ENCODE data around the gene AXIN1. TPM values are rescaled to one million over a fixed set of nuclear protein-coding genes. Genes with fewer than 3 reads are reported as not detected.

AXIN1 gene
- total RNA-seq, 4 donors from 2014 or later, result 17.5 to 29.7 (median 26.4) TPM

- intact Hi-C loops (cut with DNase I), result no loop called here
- Histone ChIP-seq H3K27ac (peak overlapping the region in 1 of 3 donors; percentile 51), H3K9me3 (no peaks in the 10 kb centered on the region), H3K4me3 (replicated peaks in 1 of 3) (no peak overlapping the region), H3K36me3 (peaks cover 30 to 44% of the 10 kb centered on the region in 2 donors), H3K27me3 (no peaks in the 10 kb centered on the region), H3K4me1 (peaks cover 6 to 17% of the 10 kb centered on the region in 2 donors)
- DNase-seq, result peak in 1 of 2 donors; percentile 24
- 43 to 59% methylated on average over 4 to 9 of the region's 10 CpGs for WGBS, 2 donors
- TF ChIP-seq POLR2A (IDR thresholded peaks at IDR 0.05) (no peak), CTCF (IDR thresholded peaks at IDR 0.05) (no peak)
Observed at GRCh38 chr16:370979-371514, 18.5 kb upstream of the AXIN1 start.

GRCh38 chr16:370443-370842, 17.9 kb upstream of the AXIN1 start, which contains the start of gene MRPL28:
MRPL28 (minus strand) TSS chr16:370538; CDS start chr16:370218, 320 bp downstream.
- Histone ChIP-seq H3K36me3 (peaks cover 30 to 42% of the 10 kb centered on the region in 2 donors), H3K4me3 (replicated peaks in 1 of 3) (peak within 1 kb of the TSS in 1 of 3 donors; percentile 43), H3K9me3 (no peaks in the 10 kb centered on the region), H3K27ac (peak within 1 kb of the TSS in 1 of 3 donors; percentile 51), H3K27me3 (no peaks in the 10 kb centered on the region), H3K4me1 (peaks cover 6 to 17% of the 10 kb centered on the region in 2 donors)
- intact Hi-C loops (cut with DNase I), result no loop called here
- TF ChIP-seq CTCF (IDR thresholded peaks at IDR 0.05) (no peak), POLR2A (IDR thresholded peaks at IDR 0.05) (peak in 1 of 2 donors; percentile 46)
- 2 to 3% methylated on average over 19 to 22 of the region's 30 CpGs for WGBS, 2 donors
- DNase-seq, result peak; percentile 94 to 95

- no peak for DNase-seq
- intact Hi-C loops (cut with DNase I), result no loop called here
- 13 to 47% methylated on average over 10 to 15 of the region's 44 CpGs for WGBS, 2 donors
- H3K27me3 ChIP-seq, result no peaks in the 10 kb centered on the region
- H3K36me3 ChIP-seq, result peaks cover 28 to 38% of the 10 kb centered on the region in 2 donors
- peaks cover 6 to 17% of the 10 kb centered on the region in 2 donors for H3K4me1 ChIP-seq
- peak overlapping the region in 1 of 3 donors; percentile 43 for H3K4me3 ChIP-seq (replicated peaks in 1 of 3)
- H3K27ac ChIP-seq, result no peak overlapping the region
- H3K9me3 ChIP-seq, result no peaks in the 10 kb centered on the region
- TF ChIP-seq POLR2A (IDR thresholded peaks at IDR 0.05), result no peak
- TF ChIP-seq CTCF (IDR thresholded peaks at IDR 0.05), result no peak
Observed at GRCh38 chr16:369866-370436, 17.4 kb upstream of the AXIN1 start.

GRCh38 chr16:369275-369865, 16.8 kb upstream of the AXIN1 start:
- intact Hi-C loops (cut with DNase I), result no loop called here
- Histone ChIP-seq H3K4me3 (replicated peaks in 1 of 3) (peak overlapping the region in 1 of 3 donors; percentile 43), H3K4me1 (peaks cover 6 to 17% of the 10 kb centered on the region in 2 donors), H3K9me3 (no peaks in the 10 kb centered on the region), H3K27ac (no peak overlapping the region), H3K36me3 (peaks cover 23 to 33% of the 10 kb centered on the region in 2 donors), H3K27me3 (no peaks in the 10 kb centered on the region)
- WGBS, 2 donors, result 86 to 88% methylated on average over 18 to 20 of the region's 20 CpGs
- DNase-seq, result no peak
- TF ChIP-seq POLR2A (IDR thresholded peaks at IDR 0.05) (no peak), CTCF (IDR thresholded peaks at IDR 0.05) (no peak)

Data from thyroid gland (tissue), 4 donors.